ENCODE data around the gene SUGCT.

The SUGCT gene

GRCh38 chr7:40419806-40420205 lies 285.0 kb downstream of the SUGCT start:
- Histone ChIP-seq H3K4ac (ENCODE audit: low read depth, low read length) (no peak overlapping the region), H4K12ac (ENCODE audit: low read depth, low read length) (no peak overlapping the region), H3K14ac (ENCODE audit: low read length) (no peak overlapping the region), H3K27ac (ENCODE audit: low read depth, low read length) (no peak overlapping the region), H2AFZ (ENCODE audit: insufficient read depth, low read length, poor library complexity) (no peak overlapping the region), H3K36me3 (ENCODE audit: control insufficient read depth in 1 of 2, insufficient read depth in 2 of 2, low read length in 2 of 2) (no peaks in the 10 kb centered on the region), H3K9me3 (ENCODE audit: insufficient read depth, low read depth, low read length) (no peaks in the 10 kb centered on the region), H3K9ac (ENCODE audit: low read length) (no peak overlapping the region), H3K4me3 (ENCODE audit: low read depth, low read length) (no peak overlapping the region), H3K79me1 (ENCODE audit: low read length) (no peaks in the 10 kb centered on the region), H3K27me3 (ENCODE audit: insufficient read depth, low read length) (no peaks in the 10 kb centered on the region), H4K91ac (ENCODE audit: low read depth, low read length) (no peak overlapping the region), H3K18ac (ENCODE audit: low read length) (no peak overlapping the region), H4K8ac (ENCODE audit: low read depth, low read length) (no peak overlapping the region), H2BK120ac (ENCODE audit: insufficient read depth, low read length, poor library complexity) (no peak overlapping the region), H2BK12ac (ENCODE audit: low read length) (no peak overlapping the region), H3K4me2 (ENCODE audit: low read length) (no peak overlapping the region), H2AK5ac (ENCODE audit: low read length) (no peak overlapping the region), H2BK5ac (ENCODE audit: low read depth, low read length, poor library complexity) (no peak overlapping the region), H3K79me2 (ENCODE audit: control insufficient read depth, insufficient read depth, low read length, poor library complexity) (no peaks in the 10 kb centered on the region), H3K4me1 (ENCODE audit: control insufficient read depth in 1 of 2, insufficient read depth in 2 of 2, low read length in 2 of 2) (peaks cover 0 to 2% of the 10 kb centered on the region in 2 experiments), H3K23ac (ENCODE audit: low read length) (no peak overlapping the region)
- WGBS (ENCODE audit: extremely low coverage, insufficient coverage, insufficient read length), result no CpG with 5 or more reads among the region's 1 CpG
- DNase-seq, result no peak

GRCh38 chr7:40421433-40421832 lies 286.6 kb downstream of the SUGCT start:
- Histone ChIP-seq H3K18ac (ENCODE audit: low read length) (no peak overlapping the region), H3K4me3 (ENCODE audit: low read depth, low read length) (no peak overlapping the region), H2BK120ac (ENCODE audit: insufficient read depth, low read length, poor library complexity) (no peak overlapping the region), H3K36me3 (ENCODE audit: control insufficient read depth in 1 of 2, insufficient read depth in 2 of 2, low read length in 2 of 2) (no peaks in the 10 kb centered on the region), H3K4me2 (ENCODE audit: low read length) (no peak overlapping the region), H4K8ac (ENCODE audit: low read depth, low read length) (no peak overlapping the region), H3K79me1 (ENCODE audit: low read length) (no peaks in the 10 kb centered on the region), H3K4me1 (ENCODE audit: control insufficient read depth in 1 of 2, insufficient read depth in 2 of 2, low read length in 2 of 2) (peaks cover 0 to 2% of the 10 kb centered on the region in 2 experiments), H4K91ac (ENCODE audit: low read depth, low read length) (no peak overlapping the region), H3K27ac (ENCODE audit: low read depth, low read length) (no peak overlapping the region), H3K27me3 (ENCODE audit: insufficient read depth, low read length) (no peaks in the 10 kb centered on the region), H2AFZ (ENCODE audit: insufficient read depth, low read length, poor library complexity) (no peak overlapping the region), H2BK12ac (ENCODE audit: low read length) (no peak overlapping the region), H3K9ac (ENCODE audit: low read length) (no peak overlapping the region), H2AK5ac (ENCODE audit: low read length) (no peak overlapping the region), H2BK5ac (ENCODE audit: low read depth, low read length, poor library complexity) (no peak overlapping the region), H3K4ac (ENCODE audit: low read depth, low read length) (no peak overlapping the region), H3K23ac (ENCODE audit: low read length) (no peak overlapping the region), H3K79me2 (ENCODE audit: control insufficient read depth, insufficient read depth, low read length, poor library complexity) (no peaks in the 10 kb centered on the region), H3K9me3 (ENCODE audit: insufficient read depth, low read depth, low read length) (no peaks in the 10 kb centered on the region), H4K12ac (ENCODE audit: low read depth, low read length) (no peak overlapping the region), H3K14ac (ENCODE audit: low read length) (no peak overlapping the region)
- no CpG with 5 or more reads among the region's 1 CpG for WGBS (ENCODE audit: extremely low coverage, insufficient coverage, insufficient read length)
- no peak for DNase-seq

GRCh38 chr7:40425696-40426095 lies 290.9 kb downstream of the SUGCT start:
- no peaks in the 10 kb centered on the region for H3K79me1 ChIP-seq (ENCODE audit: low read length)
- H3K36me3 ChIP-seq (ENCODE audit: control insufficient read depth in 1 of 2, insufficient read depth in 2 of 2, low read length in 2 of 2), result no peaks in the 10 kb centered on the region
- H4K91ac ChIP-seq (ENCODE audit: low read depth, low read length), result no peak overlapping the region
- H3K23ac ChIP-seq (ENCODE audit: low read length), result no peak overlapping the region
- H2BK5ac ChIP-seq (ENCODE audit: low read depth, low read length, poor library complexity), result no peak overlapping the region
- H3K14ac ChIP-seq (ENCODE audit: low read length), result no peak overlapping the region
- no peak overlapping the region for H4K12ac ChIP-seq (ENCODE audit: low read depth, low read length)
- DNase-seq, result no peak
- H4K8ac ChIP-seq (ENCODE audit: low read depth, low read length), result no peak overlapping the region
- no peak overlapping the region for H3K18ac ChIP-seq (ENCODE audit: low read length)
- no peaks in the 10 kb centered on the region for H3K79me2 ChIP-seq (ENCODE audit: control insufficient read depth, insufficient read depth, low read length, poor library complexity)
- no peak overlapping the region for H3K4ac ChIP-seq (ENCODE audit: low read depth, low read length)
- no peaks in the 10 kb centered on the region for H3K4me1 ChIP-seq (ENCODE audit: control insufficient read depth in 1 of 2, insufficient read depth in 2 of 2, low read length in 2 of 2)
- H3K4me3 ChIP-seq (ENCODE audit: low read depth, low read length), result no peak overlapping the region
- no peaks in the 10 kb centered on the region for H3K9me3 ChIP-seq (ENCODE audit: insufficient read depth, low read depth, low read length)
- WGBS (ENCODE audit: extremely low coverage, insufficient coverage, insufficient read length), result no CpG with 5 or more reads among the region's 2 CpGs
- no peak overlapping the region for H3K4me2 ChIP-seq (ENCODE audit: low read length)
- no peak overlapping the region for H2AK5ac ChIP-seq (ENCODE audit: low read length)
- no peak overlapping the region for H2BK120ac ChIP-seq (ENCODE audit: insufficient read depth, low read length, poor library complexity)
- no peak overlapping the region for H3K9ac ChIP-seq (ENCODE audit: low read length)
- H3K27me3 ChIP-seq (ENCODE audit: insufficient read depth, low read length), result no peaks in the 10 kb centered on the region
- H2AFZ ChIP-seq (ENCODE audit: insufficient read depth, low read length, poor library complexity), result no peak overlapping the region
- no peak overlapping the region for H2BK12ac ChIP-seq (ENCODE audit: low read length)
- no peak overlapping the region for H3K27ac ChIP-seq (ENCODE audit: low read depth, low read length)

- Histone ChIP-seq H3K79me1 (ENCODE audit: low read length) (no peaks in the 10 kb centered on the region), H3K18ac (ENCODE audit: low read length) (no peak overlapping the region), H3K9me3 (ENCODE audit: insufficient read depth, low read depth, low read length) (no peaks in the 10 kb centered on the region), H2AK5ac (ENCODE audit: low read length) (no peak overlapping the region), H2BK5ac (ENCODE audit: low read depth, low read length, poor library complexity) (no peak overlapping the region), H3K79me2 (ENCODE audit: control insufficient read depth, insufficient read depth, low read length, poor library complexity) (no peaks in the 10 kb centered on the region), H4K91ac (ENCODE audit: low read depth, low read length) (no peak overlapping the region), H3K9ac (ENCODE audit: low read length) (no peak overlapping the region), H3K27ac (ENCODE audit: low read depth, low read length) (no peak overlapping the region), H2AFZ (ENCODE audit: insufficient read depth, low read length, poor library complexity) (no peak overlapping the region), H3K14ac (ENCODE audit: low read length) (no peak overlapping the region), H3K27me3 (ENCODE audit: insufficient read depth, low read length) (no peaks in the 10 kb centered on the region), H2BK12ac (ENCODE audit: low read length) (no peak overlapping the region), H4K12ac (ENCODE audit: low read depth, low read length) (no peak overlapping the region), H3K4me3 (ENCODE audit: low read depth, low read length) (no peak overlapping the region), H4K8ac (ENCODE audit: low read depth, low read length) (no peak overlapping the region), H3K4me2 (ENCODE audit: low read length) (no peak overlapping the region), H3K4me1 (ENCODE audit: control insufficient read depth in 1 of 2, insufficient read depth in 2 of 2, low read length in 2 of 2) (no peaks in the 10 kb centered on the region), H3K36me3 (ENCODE audit: control insufficient read depth in 1 of 2, insufficient read depth in 2 of 2, low read length in 2 of 2) (no peaks in the 10 kb centered on the region), H2BK120ac (ENCODE audit: insufficient read depth, low read length, poor library complexity) (no peak overlapping the region), H3K4ac (ENCODE audit: low read depth, low read length) (no peak overlapping the region), H3K23ac (ENCODE audit: low read length) (no peak overlapping the region)
- DNase-seq, result no peak
- no CpG with 5 or more reads among the region's 1 CpG for WGBS (ENCODE audit: extremely low coverage, insufficient coverage, insufficient read length)
Observed at GRCh38 chr7:40428421-40428820, 293.6 kb downstream of the SUGCT start.

All from trophoblast cell (in vitro differentiated cells and primary cell).